GM21515 (cell line): ENCODE results near the gene PDIA4.
A peak's percentile ranks its signal among the peaks of the same experiment; 100 is the strongest.
"Not testable (repeated sequence)": the region's sequence is repeated elsewhere in the genome, so short reads cannot be mapped to it uniquely, and the experiment has no call there.

Experiments
- ATAC-seq: cut with Tn5 transposase; IDR thresholded peaks from one replicate; pipeline ENCODE4 v1.9.1; 2021; ENCODE audit not compliant: unreplicated experiment

Gene PDIA4, protein sequence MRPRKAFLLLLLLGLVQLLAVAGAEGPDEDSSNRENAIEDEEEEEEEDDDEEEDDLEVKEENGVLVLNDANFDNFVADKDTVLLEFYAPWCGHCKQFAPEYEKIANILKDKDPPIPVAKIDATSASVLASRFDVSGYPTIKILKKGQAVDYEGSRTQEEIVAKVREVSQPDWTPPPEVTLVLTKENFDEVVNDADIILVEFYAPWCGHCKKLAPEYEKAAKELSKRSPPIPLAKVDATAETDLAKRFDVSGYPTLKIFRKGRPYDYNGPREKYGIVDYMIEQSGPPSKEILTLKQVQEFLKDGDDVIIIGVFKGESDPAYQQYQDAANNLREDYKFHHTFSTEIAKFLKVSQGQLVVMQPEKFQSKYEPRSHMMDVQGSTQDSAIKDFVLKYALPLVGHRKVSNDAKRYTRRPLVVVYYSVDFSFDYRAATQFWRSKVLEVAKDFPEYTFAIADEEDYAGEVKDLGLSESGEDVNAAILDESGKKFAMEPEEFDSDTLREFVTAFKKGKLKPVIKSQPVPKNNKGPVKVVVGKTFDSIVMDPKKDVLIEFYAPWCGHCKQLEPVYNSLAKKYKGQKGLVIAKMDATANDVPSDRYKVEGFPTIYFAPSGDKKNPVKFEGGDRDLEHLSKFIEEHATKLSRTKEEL

DNA sequence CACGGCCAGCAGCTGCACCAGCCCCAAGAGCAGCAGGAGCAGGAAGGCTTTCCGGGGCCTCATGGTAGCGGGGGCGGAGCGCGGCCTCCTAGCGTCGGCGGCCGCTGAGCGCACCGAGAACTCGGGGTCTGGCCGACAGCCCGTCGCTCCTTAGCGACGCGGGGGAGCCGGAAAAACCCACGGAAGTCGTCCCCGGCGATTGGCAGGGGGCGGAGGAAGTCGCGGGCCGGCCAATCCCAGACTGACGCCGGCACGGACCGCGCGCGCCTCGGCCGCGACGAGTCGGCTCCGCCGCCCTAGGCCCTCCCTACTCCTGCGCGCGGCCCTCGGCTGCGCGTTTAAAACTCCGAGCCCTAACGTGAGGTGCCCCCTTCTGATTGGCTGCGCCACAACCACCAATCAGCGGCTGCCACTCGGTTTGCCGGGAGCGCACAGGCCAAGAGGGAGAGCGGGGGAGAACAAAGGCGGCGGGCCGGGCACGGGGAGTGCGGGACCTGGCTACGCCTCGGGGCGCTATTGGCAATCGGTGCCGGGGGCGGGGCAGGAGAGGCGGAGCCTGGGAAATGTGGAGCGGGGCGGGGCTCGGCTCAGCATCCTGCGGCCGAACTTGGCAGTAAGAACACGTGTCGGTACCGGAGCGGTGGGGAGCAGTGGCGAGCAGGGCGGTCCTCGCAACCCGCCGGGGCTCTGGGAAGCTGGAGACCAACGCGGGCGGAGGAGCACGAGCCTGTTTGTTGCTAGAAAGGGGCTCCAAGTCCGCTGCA lies at the start of gene PDIA4:
TSS of gene PDIA4 (minus strand) at position 160 of the 764 bp plus-strand sequence. CDS start at position 63, 97 bp downstream.
- peak; percentile 92 for ATAC-seq

DNA sequence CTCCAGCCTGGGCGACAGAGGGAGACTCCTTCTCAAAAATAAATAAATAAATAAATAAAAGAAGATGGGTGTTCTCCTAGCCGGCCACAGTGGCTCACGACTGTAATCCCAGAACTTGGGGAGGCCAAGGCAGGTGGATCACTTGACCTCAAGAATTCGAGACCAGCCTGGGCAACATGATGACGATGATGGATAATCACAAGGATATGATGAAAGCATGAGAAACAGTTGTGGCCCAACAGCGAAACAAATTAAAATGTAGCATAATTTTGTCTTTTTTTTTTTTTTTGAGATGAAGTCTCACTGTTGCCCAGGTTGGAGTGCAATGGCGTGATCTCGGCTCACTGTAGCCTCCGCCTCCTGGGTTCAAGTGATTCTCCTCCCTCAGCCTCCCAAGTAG lies 49.3 kb upstream of the PDIA4 start:
- ATAC-seq: no peak

DNA sequence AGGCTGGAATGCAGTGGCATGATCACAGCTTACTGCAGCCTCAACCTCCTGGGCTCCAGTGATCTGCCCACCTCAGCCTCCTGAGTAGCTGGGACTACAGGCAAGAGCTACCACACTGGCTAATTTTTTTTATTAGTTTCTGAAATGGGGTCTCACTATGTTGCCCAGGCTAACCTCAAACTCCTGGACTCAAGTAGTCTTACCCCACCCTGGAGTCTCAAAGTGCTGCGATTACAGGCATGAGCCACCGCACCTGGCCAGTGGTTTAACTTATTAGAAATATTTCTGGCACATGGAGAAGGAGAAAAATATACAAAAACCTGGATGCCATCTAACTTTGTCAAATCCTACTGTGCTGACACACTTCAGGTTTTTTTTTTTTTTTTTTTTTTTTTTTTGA lies 47.0 kb upstream of the PDIA4 start:
- no peak for ATAC-seq

DNA sequence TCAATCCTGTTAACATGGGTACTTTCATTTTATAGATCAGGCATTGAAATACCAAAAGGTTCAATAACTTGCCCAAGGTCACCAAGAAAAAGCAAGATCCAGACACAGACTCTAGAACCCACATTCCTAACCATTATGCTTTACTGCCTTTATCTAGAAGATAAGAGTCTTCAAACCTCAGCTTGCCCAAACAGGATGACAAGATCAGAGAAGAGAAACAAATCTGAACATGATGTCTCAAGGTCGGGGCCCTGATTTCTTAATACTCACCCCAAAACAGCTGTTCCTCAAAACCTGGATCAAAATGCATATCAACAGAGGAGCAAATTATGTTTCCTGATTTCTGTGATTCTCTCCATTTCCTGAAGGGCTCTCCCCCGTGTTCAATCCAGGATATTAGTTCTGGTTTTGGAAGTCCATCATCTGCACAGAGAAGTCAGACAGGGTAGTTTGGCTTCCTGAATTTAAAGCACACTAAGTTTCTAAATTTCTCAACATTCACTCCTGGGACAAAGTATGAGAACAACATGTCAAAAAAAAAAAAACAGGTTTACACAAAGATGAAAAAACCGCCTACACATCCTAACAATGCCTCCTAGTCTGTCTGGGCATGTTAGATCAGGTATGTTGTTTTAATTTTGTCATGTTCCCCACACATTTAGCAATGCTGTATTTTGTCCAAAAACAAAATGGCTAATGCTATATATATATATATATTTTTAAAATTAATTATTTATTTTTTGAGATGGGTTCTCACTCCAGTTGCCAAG lies 46.0 kb upstream of the PDIA4 start:
- ATAC-seq: no peak

DNA sequence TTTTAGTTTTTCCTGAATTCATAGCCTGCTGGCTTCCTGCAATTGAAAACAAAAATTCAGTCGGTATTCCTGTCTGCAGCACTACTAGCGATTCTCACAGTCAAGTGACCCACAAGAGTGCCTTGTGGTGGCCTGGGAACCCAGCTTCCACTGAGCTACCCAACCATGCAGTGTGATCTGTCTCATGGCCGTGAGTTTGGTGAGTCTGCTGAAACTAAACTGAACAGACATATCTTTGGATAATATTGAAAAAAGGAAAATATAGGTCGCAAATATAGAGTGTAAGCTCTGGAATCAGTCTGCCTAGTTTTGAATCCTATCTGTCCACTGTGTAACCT lies 44.1 kb upstream of the PDIA4 start:
- no peak for ATAC-seq

DNA sequence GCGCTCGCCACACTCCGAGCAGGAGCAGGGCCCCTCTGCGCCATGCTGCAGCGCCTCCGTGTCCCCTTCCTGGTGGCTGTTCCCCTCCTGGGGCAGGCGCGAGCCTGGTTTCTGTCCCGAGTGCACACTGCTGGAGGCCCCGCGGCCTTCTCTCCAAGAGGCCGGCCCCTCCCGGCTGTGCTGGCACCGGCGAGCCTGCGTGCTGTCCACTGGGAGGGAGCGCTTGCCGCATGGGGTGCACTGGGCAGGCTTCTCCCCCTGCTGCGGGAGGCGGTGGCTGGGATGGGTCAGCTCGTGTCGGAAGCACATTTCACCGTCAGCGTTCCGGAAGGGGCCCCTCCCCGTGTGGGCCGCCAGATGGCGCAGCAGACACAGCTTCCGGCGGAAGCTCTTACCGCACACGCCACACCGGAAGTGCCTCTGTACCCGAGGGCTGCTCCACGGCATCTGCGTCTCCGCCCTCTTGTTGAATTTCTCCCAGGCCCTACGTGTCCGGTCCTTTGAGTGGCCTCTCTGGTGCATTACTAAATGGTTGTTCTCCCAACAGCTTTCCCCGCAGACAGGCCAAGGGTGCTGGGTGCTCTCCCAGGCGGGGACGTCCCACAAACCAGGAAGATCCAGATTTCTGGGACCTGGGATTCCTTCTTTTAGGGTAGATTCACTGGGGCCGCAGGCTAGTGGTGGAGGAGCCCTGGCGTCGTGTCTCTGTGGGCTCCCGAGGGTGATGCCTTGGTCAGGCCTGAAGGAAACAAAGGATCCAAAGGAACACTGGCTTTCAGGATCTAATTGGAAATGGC lies 43.5 kb upstream of the PDIA4 start:
- ATAC-seq: peak; percentile 68

DNA sequence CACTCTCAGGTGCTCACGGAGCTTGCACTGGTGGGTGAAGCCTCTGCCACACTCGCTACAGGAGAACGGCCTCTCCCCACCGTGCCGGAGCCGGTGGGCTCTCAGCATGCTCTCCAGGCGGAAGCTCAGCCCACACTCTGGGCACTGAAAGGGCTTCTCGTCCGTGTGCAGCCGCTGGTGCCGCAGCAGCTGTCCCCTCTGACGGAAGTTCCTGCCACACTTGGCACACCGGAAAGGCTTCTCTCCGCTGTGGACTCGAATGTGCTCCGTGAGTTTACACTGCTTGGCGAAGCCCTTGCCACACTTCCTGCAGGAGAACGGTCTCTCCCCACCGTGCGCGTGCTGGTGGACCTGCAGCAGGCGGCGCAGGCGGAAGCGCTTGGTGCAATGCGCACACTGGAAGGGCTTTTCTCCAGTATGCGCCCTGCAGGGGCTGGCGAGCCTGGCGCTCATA lies 42.9 kb upstream of the PDIA4 start:
- ATAC-seq: no peak

DNA sequence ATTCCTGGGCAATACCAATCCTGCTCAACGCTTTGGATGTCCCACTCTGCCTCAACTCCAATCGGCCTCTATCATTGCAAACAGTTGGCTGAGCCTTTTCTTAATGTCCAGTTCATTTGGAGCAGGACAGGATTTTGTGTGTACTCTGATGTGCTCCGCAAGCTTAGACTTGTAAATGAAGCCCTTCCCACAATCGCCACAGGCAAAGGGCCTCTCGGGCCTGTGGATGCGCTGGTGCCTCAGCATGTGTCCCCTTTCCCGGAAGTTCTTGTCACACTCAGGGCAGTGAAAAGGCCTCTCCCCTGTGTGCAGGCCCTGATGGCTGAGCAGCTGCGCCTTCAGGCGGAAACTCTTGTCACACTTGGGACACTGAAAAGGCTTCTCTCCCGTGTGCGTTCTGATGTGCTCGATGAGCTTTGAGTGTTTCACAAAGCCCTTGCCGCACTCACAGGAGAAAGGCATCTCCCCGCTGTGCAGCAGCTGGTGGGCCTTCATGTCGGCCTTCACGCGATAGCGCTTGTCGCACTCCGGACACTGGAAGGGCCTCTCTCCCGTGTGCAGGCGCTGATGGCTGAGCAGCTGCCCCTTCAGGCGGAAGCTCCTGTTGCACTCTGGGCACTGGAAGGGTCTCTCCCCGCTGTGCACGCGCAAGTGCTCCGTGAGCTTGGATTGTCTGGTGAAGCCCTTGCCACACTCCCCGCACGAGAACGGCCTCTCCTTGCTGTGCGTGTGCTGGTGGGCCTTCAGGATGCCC lies 42.2 kb upstream of the PDIA4 start:
- ATAC-seq: no peak

DNA sequence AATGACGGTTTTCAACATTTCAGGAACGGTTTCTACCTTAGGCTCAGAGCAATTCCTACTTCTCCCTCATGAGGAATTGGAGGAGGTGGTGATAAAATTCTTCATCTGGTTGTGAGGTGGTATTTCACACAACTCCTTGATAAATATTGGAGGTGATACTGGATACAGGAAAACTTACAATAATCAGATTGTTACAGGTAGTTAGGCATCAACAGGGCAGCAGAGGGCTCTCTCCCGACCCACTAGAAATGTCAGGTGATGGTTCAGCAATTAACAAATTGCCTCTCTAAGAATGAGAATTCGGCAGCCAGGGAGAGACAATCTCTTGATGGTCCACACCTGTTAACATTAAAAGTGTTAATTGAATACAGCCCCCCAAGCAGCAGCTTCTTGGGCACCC lies 39.6 kb upstream of the PDIA4 start:
- ATAC-seq: no peak

DNA sequence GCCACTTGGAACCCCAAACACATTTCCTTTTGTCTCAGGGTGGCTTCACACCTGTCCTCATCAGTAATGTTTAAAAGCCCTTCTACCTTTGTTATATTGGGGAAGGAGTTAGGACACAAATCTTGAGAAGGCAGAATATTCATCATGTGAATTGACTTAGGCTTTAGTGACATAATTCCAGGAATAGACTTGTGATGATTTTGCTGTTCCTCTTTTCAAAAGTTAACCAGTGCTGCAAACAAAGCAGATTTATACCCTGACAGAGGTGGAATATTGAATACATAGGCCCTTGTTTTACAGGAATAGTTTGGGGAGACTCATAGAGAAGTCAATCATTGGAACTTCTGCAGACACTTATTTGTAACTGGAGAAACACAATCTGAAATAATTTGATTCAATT lies 35.2 kb upstream of the PDIA4 start:
- ATAC-seq: no peak

DNA sequence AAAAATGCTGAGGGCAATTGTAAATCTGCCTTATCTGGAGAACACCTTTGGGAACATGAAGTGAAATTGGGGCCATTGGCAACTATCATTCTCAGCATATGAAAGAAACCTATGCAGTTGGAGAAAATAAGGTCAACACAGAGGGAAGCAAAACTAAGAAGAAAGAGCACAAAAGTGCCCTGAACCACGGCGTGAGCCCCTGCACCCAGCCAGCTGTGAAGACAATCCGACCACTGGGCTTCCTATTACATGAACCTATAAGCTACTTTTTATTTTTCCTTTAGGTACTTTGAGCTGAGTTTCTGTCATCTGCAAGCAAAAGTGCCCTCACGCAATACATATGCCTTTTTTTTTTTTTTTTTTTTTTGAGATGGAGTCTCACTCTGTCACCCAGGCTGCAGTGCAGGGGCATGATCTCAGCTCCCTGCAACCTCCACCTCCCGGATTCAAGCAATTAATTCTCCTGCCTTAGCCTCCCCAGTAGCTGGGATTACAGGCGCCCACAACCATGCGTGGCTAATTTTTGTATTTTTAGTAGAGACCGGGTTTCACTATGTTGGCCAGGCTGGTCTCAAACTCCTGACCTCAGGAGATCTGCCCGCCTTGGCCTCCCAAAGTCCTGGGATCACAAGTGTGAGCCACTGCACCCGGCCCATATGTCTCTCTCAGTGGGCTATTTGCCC lies 34.1 kb upstream of the PDIA4 start:
- ATAC-seq: not testable (repeated sequence)

DNA sequence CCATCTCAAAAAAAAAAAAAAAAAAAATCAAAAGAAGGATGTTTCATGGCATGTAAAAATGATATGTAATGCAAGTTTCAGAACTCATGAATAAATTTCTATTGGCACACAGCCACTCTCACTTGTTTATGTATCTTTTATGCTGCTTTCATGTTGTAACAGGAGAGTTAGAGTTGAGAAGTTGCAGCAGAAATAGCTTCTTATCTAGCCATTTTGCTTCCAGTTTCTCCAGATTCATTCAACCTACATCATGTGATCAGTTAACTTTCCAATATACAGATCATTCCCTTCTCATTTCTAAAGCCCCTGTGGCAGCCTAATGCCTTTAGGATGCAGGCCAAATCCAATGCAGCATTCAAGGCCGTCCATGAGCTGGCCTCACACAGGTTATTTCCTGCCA lies 31.9 kb upstream of the PDIA4 start:
- no peak for ATAC-seq

DNA sequence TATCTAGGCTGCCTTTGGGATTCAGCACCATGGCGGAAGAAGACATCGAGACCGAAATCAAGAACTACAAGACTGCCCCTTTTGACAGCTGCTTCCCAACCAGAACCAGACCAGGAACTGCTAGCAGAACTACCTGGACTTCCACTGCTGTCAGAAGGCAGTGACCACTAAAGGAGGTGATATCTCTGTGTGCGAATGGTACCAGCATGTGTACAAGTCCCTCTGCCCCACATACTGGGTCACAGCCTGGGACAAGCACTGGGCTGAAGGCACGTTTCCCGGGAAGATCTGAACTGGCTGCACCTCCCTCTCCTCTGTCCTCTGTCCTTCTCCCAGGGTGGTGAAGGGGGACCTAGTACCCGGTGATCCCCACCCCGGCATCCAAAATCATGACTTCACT lies 25.6 kb upstream of the PDIA4 start:
- ATAC-seq: no peak

DNA sequence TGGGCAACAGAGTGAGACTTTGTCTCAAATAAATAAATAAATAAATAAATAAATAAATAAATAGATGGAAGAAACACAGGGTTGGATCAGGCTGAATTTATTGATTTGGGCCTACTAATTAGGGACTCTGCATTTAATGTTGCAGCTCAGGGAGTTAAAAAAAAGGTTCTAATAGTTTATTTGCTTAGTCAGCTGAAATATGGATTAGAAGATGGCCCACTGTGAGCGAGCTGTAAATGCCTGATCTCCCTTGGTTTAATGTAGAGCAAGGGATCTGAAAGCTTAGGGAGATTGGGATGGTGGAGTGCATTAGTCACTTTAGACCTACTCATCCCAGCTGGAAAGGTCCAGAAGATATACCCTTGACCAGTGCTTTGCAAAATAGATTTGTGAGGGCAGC lies 25.1 kb upstream of the PDIA4 start:
- ATAC-seq: no peak

DNA sequence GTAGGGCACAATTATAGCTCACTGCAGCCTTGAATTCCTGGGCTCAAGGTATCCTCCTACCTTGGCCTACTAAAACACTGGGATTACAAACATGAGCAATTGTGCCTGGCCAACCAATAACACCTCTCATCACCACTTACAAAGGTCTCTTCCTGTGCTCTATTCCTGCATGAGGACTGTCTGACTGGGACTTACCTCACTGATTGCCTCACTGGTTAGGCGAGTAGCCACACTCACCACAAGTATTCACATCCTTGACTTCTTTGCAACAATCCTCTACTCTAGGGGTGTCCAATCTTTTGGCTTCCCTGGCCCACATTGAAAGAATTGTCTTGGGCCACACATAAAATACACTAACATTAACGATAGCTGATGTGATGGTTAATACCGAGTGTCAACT lies 22.6 kb upstream of the PDIA4 start:
- no peak for ATAC-seq

DNA sequence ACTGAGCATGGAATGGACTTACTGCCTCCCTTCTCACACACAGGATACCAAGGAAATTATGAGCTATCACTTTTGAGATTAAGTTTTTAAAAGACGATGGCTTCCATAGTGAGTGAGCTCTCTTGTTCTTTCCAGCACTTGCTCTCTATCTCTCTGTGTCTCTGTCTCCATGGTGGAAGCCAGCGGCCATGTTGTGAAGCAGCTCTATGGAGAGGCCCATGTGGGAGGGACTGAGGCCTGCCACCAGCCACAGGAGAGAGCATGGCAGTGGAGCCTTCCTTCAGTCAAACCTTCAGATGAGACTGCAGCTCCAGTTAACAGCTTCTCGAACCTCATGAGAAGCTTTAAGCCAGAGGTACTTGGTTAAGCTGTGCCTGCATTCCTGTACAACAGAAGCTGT lies 20.5 kb upstream of the PDIA4 start:
- ATAC-seq: no peak

DNA sequence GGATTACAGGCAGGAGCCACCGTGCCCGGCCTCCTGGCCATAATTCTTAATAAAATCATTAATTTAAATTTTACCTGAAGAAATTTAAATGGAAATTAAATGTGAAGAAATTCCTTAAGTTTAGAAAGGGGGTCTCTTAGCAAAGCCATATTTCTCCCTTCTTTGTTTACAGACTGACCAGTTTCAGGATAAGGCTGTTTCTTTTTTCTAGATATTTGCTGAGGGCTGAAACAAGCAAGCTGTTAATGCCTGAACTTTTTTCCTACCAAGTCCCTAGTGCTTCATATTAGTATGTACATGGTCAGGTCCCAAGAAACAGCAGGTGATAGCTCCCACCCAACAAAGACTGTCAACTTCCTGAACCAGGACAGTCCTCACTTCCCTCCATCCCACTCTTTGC lies 18.1 kb upstream of the PDIA4 start:
- ATAC-seq: no peak

DNA sequence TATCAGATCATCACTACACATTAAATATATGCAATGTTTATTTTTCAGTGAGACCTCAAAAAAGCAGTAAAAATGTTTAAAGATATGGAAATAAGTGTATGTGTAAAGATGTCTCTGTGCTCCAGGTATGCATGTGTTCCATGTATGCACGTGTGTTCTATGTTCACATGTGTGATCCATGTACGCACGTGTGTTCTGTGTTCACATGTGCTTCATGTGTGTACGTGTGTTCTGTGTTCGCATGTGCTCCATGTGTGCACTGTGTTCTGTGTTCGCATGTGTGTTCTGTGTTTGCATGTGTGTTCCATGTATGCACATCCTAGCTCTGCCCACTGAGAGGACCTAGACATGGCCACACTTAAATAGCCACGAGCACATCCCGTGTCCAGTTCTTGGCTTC lies 15.6 kb upstream of the PDIA4 start:
- no peak for ATAC-seq

DNA sequence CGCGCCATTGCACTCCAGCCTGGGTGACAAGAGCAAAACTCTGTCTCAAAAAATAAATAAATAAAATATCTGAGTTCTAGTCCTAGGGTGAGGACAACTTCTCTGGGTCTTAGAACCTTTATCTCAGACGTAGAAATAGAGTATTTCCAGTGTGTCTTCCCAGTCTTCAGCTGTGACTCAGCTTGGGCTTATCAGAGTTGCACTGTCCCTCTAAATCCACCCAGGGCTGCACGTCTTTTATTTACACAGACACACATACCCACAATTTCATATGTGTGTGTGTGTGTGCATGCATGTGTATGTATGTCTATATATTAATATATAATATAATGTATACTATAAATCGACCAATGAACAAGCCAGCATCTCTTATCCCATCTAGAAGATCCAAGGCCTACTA lies 13.0 kb upstream of the PDIA4 start:
- no peak for ATAC-seq
